Measurements from ENCODE around the gene ZNF804B.

Gene ZNF804B

GRCh38 chr7:89385411-89385810 is 625.9 kb downstream of the ZNF804B start:
- Histone ChIP-seq H3K36me3 (no peaks in the 10 kb centered on the region), H3K27me3 (no peaks in the 10 kb centered on the region), H4K20me1 (no peaks in the 10 kb centered on the region), H3K4me1 (no peaks in the 10 kb centered on the region), H3K9me3 (replicated peaks in 1 of 11) (no peaks in the 10 kb centered on the region), H3K4me2 (no peak overlapping the region), H3K9ac (no peak overlapping the region), H3K4me3 (no peak overlapping the region), H3K27ac (no peak overlapping the region)
- no peak for TF ChIP-seq Cebpa-rat (IDR thresholded peaks at IDR 0.05)

Data from BLaER1 treated with 17β-estradiol and CSF1 and Interleukin-3, amounts not matched to agents 10 nM and 100 nM (cell line).